HG02642 (cell line): ENCODE measurements around the gene IRF5.
"Not testable (repeated sequence)": the region's sequence is repeated elsewhere in the genome, so short reads cannot be mapped to it uniquely, and the experiment has no call there.

Experiments
- ATAC-seq: cut with Tn5 transposase; IDR thresholded peaks from one replicate; pipeline ENCODE4 v1.9.1; 2021; ENCODE audit warnings: mild to moderate bottlenecking; ENCODE audit not compliant: unreplicated experiment, poor library complexity

The IRF5 gene

GRCh38 chr7:128954830-128955802 is 17.4 kb downstream of the IRF5 start:
- ATAC-seq, result peak; percentile 71

- no peak for ATAC-seq
These were observed 18.3 kb downstream of the IRF5 start for GRCh38 chr7:128955981-128956380.

- ATAC-seq, result no peak
These were observed 21.6 kb downstream of the IRF5 start for GRCh38 chr7:128959296-128959695.

GRCh38 chr7:128961030-128961659 is 23.4 kb downstream of the IRF5 start:
- ATAC-seq, result no peak

- ATAC-seq, result peak; percentile 31
These were observed 25.2 kb downstream of the IRF5 start for GRCh38 chr7:128962899-128963298.

- ATAC-seq, result peak; percentile 81
These were observed 25.6 kb downstream of the IRF5 start for GRCh38 chr7:128963327-128963757.

GRCh38 chr7:128968624-128969023 is 30.9 kb downstream of the IRF5 start:
- ATAC-seq, result no peak

GRCh38 chr7:128974241-128974934 is 36.7 kb downstream of the IRF5 start:
- ATAC-seq, result no peak

GRCh38 chr7:128982105-128982504 is 44.4 kb downstream of the IRF5 start:
- no peak for ATAC-seq

GRCh38 chr7:128985660-128986059 is 47.9 kb downstream of the IRF5 start:
- ATAC-seq, result no peak

- ATAC-seq, result no peak
These were observed 48.9 kb downstream of the IRF5 start for GRCh38 chr7:128986609-128987008.

GRCh38 chr7:128988372-128988771 is 50.6 kb downstream of the IRF5 start:
- ATAC-seq, result no peak

GRCh38 chr7:128989961-128990360 is 52.2 kb downstream of the IRF5 start:
- ATAC-seq, result no peak

- no peak for ATAC-seq
These were observed 55.7 kb downstream of the IRF5 start for GRCh38 chr7:128993419-128993818.

- not testable (repeated sequence) for ATAC-seq
These were observed 56.8 kb downstream of the IRF5 start for GRCh38 chr7:128994560-128994959.

GRCh38 chr7:128997181-128997580 is 59.5 kb downstream of the IRF5 start:
- no peak for ATAC-seq
